IMR-90 (cell line): ENCODE results near the gene SLBP. TPM values are rescaled to one million over a fixed set of nuclear protein-coding genes. Genes with fewer than 3 reads are reported as not detected.

ENCODE experiments used
- ATAC-seq: fragments of 200-7000 bp; cut with Tn5 transposase; 2 replicates; pipeline ENCODE4 v1.9.1; 2020; ENCODE audit warnings: low read depth, mild to moderate bottlenecking, moderate library complexity
- BruUV-seq: library from RNA; stranded (reverse); fragments of 400-500 nt; replicated peaks from 2 replicates; lab custom pipeline; 2021; lab: Mats Ljungman, UMichigan
- CTCF ChIA-PET: fragments of 300-600 bp; formaldehyde crosslinking; extraction: SDS; loops from one replicate; lab custom pipeline; 2021; ENCODE audit warnings: antibody characterized with exemption; lab: Yijun Ruan, JAX
- POLR2A ChIA-PET: fragments of 300-600 bp; sonication (Branson Sonifier 250); formaldehyde crosslinking; loops from one replicate; lab custom pipeline; 2022; ENCODE audit warnings: antibody characterized with exemption; ENCODE audit not compliant: unreplicated experiment; lab: Charles Lee
- DNase-seq: peaks from one replicate; pipeline ENCODE4 v3.0.0; 2013
- H2AFZ ChIP-seq: replicated peaks from 2 replicates; pipeline ENCODE3; 2013; ENCODE audit warnings: low read length, mild to moderate bottlenecking; ENCODE audit not compliant: poor library complexity
- H2AK5ac ChIP-seq: 2 replicates; pipeline ENCODE4 v1.6.1; 2013; ENCODE audit warnings: low read depth, low read length, inconsistent platforms
- H2AK9ac ChIP-seq: replicated peaks from 2 replicates; pipeline ENCODE3; 2013; ENCODE audit warnings: mild to moderate bottlenecking, low read depth, low read length, moderate library complexity; ENCODE audit not compliant: poor library complexity
- H2BK120ac ChIP-seq: 2 replicates; pipeline ENCODE4 v1.6.1; 2013; ENCODE audit warnings: low read depth, low read length, inconsistent platforms
- H2BK15ac ChIP-seq: 3 replicates; pipeline ENCODE4 v1.6.1; 2013; ENCODE audit warnings: low read depth, low read length, inconsistent platforms
- H2BK20ac ChIP-seq: 2 replicates; pipeline ENCODE4 v1.6.1; 2013; ENCODE audit warnings: low read depth, mild to moderate bottlenecking, inconsistent platforms, low read length, moderate library complexity
- H2BK5ac ChIP-seq: 2 replicates; pipeline ENCODE4 v1.6.1; 2013; ENCODE audit warnings: mild to moderate bottlenecking, low read depth, low read length, inconsistent platforms; ENCODE audit not compliant: poor library complexity, severe bottlenecking
- H3K14ac ChIP-seq: replicated peaks from 2 replicates; pipeline ENCODE4 v1.6.1; 2013; ENCODE audit warnings: low read depth, low read length, inconsistent platforms
- H3K18ac ChIP-seq: 2 replicates; pipeline ENCODE4 v1.6.1; 2013; ENCODE audit warnings: low read depth, low read length, control low read depth
- H3K23ac ChIP-seq: 2 replicates; pipeline ENCODE4 v1.6.1; 2013; ENCODE audit warnings: low read depth, low read length, inconsistent platforms
- H3K27ac ChIP-seq: 2 replicates; pipeline ENCODE4 v1.5.1; 2013; ENCODE audit warnings: mild to moderate bottlenecking, control low read depth, low read length; ENCODE audit not compliant: insufficient read depth
- H3K27me3 ChIP-seq: 2 replicates; pipeline ENCODE4 v1.6.1; 2013; ENCODE audit warnings: low read length; ENCODE audit not compliant: control insufficient read depth, insufficient read depth
- H3K36me3 ChIP-seq: 2 replicates; pipeline ENCODE4 v1.6.1; 2013; ENCODE audit warnings: low read length, mixed read lengths; ENCODE audit not compliant: control insufficient read depth, insufficient read depth
- H3K4ac ChIP-seq: 2 replicates; pipeline ENCODE4 v1.6.1; 2013; ENCODE audit warnings: low read depth, low read length, inconsistent platforms
- H3K4me1 ChIP-seq: 2 replicates; pipeline ENCODE4 v1.6.1; 2013; ENCODE audit warnings: low read length, mixed read lengths; ENCODE audit not compliant: control insufficient read depth, insufficient read depth
- H3K4me2 ChIP-seq: 2 replicates; pipeline ENCODE4 v1.6.1; 2013; ENCODE audit warnings: low read depth, mild to moderate bottlenecking, control low read depth, low read length, moderate library complexity
- H3K4me3 ChIP-seq: 2 replicates; pipeline ENCODE4 v1.5.1; 2013; ENCODE audit warnings: low read depth, mild to moderate bottlenecking, control low read depth, low read length, moderate library complexity; ENCODE audit not compliant: insufficient read depth
- H3K56ac ChIP-seq: 2 replicates; pipeline ENCODE4 v1.6.1; 2013; ENCODE audit warnings: low read length, inconsistent platforms; ENCODE audit not compliant: insufficient read depth; ENCODE audit errors: extremely low read depth
- H3K79me1 ChIP-seq, 2 experiments: 2 replicates each; pipeline ENCODE4 v1.6.1; 2013; ENCODE audit warnings: low read length in 2 of 2, inconsistent platforms in 1 of 2, low read depth in 1 of 2
- H3K9ac ChIP-seq: 2 replicates; pipeline ENCODE4 v1.6.1; 2013; ENCODE audit warnings: low read depth, low read length, control low read depth
- H3K9me1 ChIP-seq: 2 replicates; pipeline ENCODE4 v1.6.1; 2013; ENCODE audit warnings: low read length, inconsistent platforms; ENCODE audit not compliant: insufficient read depth
- H3K9me3 ChIP-seq: 2 replicates; pipeline ENCODE4 v1.6.1; 2013; ENCODE audit warnings: low read length; ENCODE audit not compliant: control insufficient read depth, insufficient read depth
- H4K20me1 ChIP-seq: 2 replicates; pipeline ENCODE4 v1.6.1; 2013; ENCODE audit warnings: low read length, inconsistent platforms; ENCODE audit not compliant: insufficient read depth
- H4K5ac ChIP-seq: 2 replicates; pipeline ENCODE4 v1.6.1; 2013; ENCODE audit warnings: mild to moderate bottlenecking, low read depth, low read length, control low read depth
- H4K8ac ChIP-seq, 2 experiments: 2 replicates each; pipeline ENCODE4 v1.6.1; 2013; ENCODE audit warnings: low read depth in 2 of 2, low read length in 2 of 2, control low read depth in 1 of 2, inconsistent platforms in 1 of 2
- H4K91ac ChIP-seq: 2 replicates; pipeline ENCODE4 v1.6.1; 2013; ENCODE audit warnings: low read depth, low read length, inconsistent platforms; ENCODE audit not compliant: insufficient read depth
- CHD1 ChIP-seq: IDR thresholded peaks from 2 replicates; pipeline ENCODE4 v1.6.1; 2012; ENCODE audit warnings: low read depth, low read length, improper control_type of control experiment
- MAFK ChIP-seq: IDR thresholded peaks from 2 replicates; pipeline ENCODE4 v1.6.1; 2012; ENCODE audit warnings: low read depth, low read length, improper control_type of control experiment
- WGBS, 2 experiments: methylation state at CpG; one replicate each; pipeline versions ENCODE4 v1.1.5 to v1.1.7; 2013; ENCODE audit warnings: missing lambda C conversion rate in 2 of 2; ENCODE audit not compliant: insufficient read length in 1 of 2; ENCODE audit errors: extremely low coverage in 2 of 2; 5-methylcytosine and 5-hydroxymethylcytosine counted together
- dilution Hi-C: fragments of 300-500 bp; cut with HindIII; formaldehyde crosslinking; loops from one replicate; pipeline ENCODE4 v1.14.3; 2018; ENCODE audit warnings: low sequenced_read_pairs; ENCODE audit not compliant: unreplicated experiment
- in situ Hi-C: fragments of 300-500 bp; cut with MboI; formaldehyde crosslinking; loops from 3 replicates; pipeline ENCODE4 v1.14.3; 2019; ENCODE audit warnings: low sequenced_read_pairs, inconsistent platforms, mixed read lengths
- intact Hi-C: fragments of 100-400 bp; cut with micrococcal nuclease; formaldehyde crosslinking; loops from 2 replicates; pipeline ENCODE4 v1.10.0; 2022
- polyA plus RNA-seq, 3 experiments: library from polyadenylated mRNA; depleted of rRNA; stranded (reverse); fragments of >200 nt; gene quantifications; 2 replicates each; pipeline ENCODE4 v1.2.3, GENCODE V29; 2012; ENCODE audit warnings: low replicate concordance in 1 of 3
- total RNA-seq: library from RNA; depleted of rRNA; stranded (reverse); fragments of >200 nt; gene quantifications from 2 replicates; pipeline ENCODE4 v1.2.3, GENCODE V29; 2012

SLBP gene
- total and polyA plus RNA-seq, 2 of the 4 experiments (the other 2 are of a cell fraction), result 64.9 to 66.1 TPM

DNA sequence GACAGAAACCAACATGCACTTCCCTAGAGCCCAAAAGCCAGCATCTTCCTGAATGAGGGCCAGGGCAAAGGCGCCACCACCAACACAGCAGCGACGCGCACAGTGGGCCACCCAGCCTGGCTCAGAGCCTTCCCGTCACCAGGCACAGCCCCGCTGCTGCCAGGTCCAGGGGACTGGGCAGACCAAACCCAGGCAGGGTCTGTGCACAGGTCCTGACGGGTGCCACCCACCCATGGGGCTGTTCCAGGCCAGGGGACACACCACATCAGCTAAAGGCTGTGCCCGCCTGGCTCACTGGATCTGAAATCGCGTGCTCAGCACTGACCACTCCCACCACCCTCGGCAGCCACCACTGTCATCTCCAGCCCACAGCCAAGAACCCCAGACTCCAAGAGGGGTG lies 41.8 kb downstream of the SLBP start:
- H3K4me1 ChIP-seq, result no peaks in the 10 kb centered on the region
- no peaks in the 10 kb centered on the region for H3K36me3 ChIP-seq
- H2AFZ ChIP-seq, result no peak overlapping the region
- ATAC-seq, result no peak
- no peak for TF ChIP-seq MAFK
- TF ChIP-seq CHD1, result no peak
- H3K27ac ChIP-seq, result no peak overlapping the region
- no peak overlapping the region for H2BK15ac ChIP-seq
- H3K4me3 ChIP-seq, result no peak overlapping the region
- no peak overlapping the region for H2AK9ac ChIP-seq
- no peak overlapping the region for H3K4ac ChIP-seq
- no peak overlapping the region for H2BK5ac ChIP-seq
- no peak overlapping the region for H4K8ac ChIP-seq
- H3K9me1 ChIP-seq, result no peaks in the 10 kb centered on the region; the same call in 1 of the 2 replicates
- no peak overlapping the region for H3K9ac ChIP-seq
- H4K5ac ChIP-seq, result no peak overlapping the region
- BruUV-seq, result no TSS peak
- no peak overlapping the region for H3K18ac ChIP-seq
- H2BK20ac ChIP-seq, result no peak overlapping the region
- intact Hi-C loops, result no loop called here
- no peak overlapping the region for H3K23ac ChIP-seq
- H4K91ac ChIP-seq, result no peak overlapping the region
- H3K56ac ChIP-seq, result no peak overlapping the region
- 91% methylated on average over 7 of the region's 11 CpGs; no CpG with 5 or more reads in 1 of the 2 experiments for WGBS, 2 experiments
- H4K20me1 ChIP-seq, result no peaks in the 10 kb centered on the region
- dilution Hi-C loops, result no loop called here
- no peaks in the 10 kb centered on the region for H3K79me1 ChIP-seq
- no peak overlapping the region for H3K14ac ChIP-seq
- no peaks in the 10 kb centered on the region for H3K27me3 ChIP-seq
- H3K9me3 ChIP-seq, result no peaks in the 10 kb centered on the region
- DNase-seq, result no peak
- H2BK120ac ChIP-seq, result no peak overlapping the region
- ChIA-PET POLR2A (no interaction called here), CTCF (no interaction called here)
- H3K4me2 ChIP-seq, result no peak overlapping the region
- H2AK5ac ChIP-seq, result no peak overlapping the region
- in situ Hi-C loops, result no loop called here
